HK-2 (cell line): ENCODE measurements around the gene C16orf92.

ENCODE experiments used
- DNase-seq: peaks from one replicate; pipeline ENCODE4 v3.0.0-alpha.2; 2018; ENCODE audit not compliant: unreplicated experiment

The C16orf92 gene

DNA sequence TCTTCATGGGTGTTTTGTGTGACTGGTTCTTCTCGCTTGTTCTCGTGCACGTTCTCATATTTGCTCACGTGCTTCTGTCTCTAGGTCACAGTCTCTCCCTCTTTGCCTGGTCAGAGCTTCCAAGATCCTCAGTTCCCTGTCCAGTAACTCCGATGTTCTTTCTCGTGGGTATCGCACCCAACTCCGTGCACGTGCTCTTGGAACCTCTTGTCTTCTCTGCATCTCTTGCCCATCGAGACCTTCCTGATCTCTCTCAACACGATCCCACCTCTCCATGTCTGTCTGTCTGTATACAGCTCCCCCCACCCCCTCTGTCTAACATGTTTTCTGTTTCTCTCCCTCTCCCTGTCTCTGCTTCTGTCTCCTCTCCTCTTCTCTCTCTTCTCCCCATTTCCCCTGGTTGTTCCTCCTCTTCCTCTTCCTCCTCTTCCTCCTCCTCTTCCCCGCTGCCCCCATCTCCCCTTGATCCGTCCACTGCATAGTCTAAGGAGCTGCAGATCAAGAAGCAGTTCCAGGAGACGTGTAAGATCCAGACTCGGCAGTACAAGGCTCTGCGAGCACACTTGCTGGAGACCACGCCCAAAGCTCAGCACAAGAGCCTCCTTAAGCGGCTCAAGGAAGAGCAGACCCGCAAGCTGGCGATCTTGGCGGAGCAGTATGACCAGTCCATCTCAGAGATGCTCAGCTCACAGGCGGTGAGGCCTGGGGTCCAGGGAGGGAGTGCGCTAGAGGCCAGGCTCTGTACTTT is 33.7 kb upstream of the C16orf92 start:
- DNase-seq = no peak

DNA sequence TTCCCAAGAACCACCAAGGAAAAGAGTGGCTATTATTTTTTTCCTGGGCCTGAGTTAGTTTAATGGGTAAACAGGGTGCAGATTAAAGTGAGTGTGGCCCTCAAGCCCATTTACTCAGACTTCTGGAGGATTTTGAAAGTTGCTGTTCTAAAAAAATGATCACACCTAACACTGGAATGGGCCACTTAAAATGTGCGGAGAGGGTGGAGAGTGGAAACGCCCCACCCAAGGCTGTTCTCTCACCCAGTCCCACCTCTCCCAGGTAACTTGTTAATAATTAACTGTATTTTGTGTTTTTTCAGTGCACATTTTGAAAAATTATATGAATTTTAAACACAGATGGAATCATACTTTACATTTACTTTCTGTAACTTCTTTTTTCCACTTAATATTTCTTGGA is 33.0 kb upstream of the C16orf92 start:
- DNase-seq = no peak

DNA sequence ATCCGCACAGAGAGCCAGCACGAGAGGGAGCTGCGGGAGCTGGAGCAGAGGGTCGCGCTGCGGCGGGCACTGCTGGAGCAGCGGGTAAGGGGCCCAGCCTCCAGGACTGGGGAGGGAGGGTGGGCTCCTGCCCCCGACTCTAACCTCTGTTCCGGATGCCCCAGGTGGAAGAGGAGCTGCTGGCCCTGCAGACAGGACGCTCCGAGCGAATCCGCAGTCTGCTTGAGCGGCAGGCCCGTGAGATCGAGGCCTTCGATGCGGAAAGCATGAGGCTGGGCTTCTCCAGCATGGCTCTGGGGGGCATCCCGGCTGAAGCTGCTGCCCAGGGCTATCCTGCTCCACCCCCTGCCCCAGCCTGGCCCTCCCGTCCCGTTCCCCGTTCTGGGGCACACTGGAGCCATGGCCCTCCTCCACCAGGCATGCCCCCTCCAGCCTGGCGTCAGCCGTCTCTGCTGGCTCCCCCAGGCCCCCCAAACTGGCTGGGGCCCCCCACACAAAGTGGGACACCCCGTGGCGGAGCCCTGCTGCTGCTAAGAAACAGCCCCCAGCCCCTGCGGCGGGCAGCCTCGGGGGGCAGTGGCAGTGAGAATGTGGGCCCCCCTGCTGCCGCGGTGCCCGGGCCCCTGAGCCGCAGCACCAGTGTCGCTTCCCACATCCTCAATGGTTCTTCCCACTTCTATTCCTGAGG is 32.0 kb upstream of the C16orf92 start:
- no peak for DNase-seq

DNA sequence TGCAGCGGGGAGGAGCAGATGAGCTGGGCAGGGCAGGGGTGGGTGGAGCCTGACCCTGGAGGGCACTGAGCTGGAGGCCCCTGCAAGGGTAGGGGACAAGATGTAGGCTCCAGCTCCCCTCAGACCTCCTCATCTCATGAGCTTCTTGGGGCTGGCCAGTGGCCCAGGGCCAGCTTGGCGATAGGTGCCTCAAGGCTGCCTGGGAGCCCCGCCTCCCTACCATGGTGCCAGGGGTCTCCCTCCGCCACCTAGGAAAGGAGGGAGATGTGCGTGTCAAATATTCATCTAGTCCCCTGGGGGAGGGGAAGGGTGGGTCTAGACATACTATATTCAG is 31.5 kb upstream of the C16orf92 start:
- DNase-seq = no peak

DNA sequence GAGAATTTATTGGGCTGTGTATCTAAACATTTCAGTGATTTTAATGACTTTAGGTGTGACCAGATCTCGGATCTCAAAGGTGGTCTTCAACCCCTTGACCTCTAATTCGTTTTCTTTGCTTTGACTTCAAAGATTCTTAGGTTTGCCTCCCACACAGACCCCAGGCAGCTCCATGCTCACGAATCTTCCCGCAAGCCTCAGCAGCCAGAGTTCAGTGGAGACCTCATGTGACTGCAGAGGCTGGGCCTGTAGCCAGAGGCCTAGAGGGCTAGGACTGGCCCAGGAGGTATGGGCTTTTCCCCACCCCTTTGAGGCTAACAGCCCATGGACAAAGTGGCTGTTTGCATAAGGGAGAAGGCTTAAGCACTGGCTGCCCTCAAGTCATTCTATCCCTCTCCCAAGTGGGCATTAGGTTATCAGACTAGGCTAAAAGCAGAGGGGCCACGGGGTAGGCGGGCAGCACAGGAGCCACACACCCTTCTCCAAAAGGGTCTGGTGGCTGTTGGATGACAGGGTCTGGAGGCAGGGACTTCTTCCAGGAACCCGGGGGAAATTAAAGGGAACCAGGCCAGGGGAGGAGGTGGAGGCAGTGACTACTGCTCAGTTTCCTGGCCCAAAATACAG is 30.5 kb upstream of the C16orf92 start:
- DNase-seq = no peak

DNA sequence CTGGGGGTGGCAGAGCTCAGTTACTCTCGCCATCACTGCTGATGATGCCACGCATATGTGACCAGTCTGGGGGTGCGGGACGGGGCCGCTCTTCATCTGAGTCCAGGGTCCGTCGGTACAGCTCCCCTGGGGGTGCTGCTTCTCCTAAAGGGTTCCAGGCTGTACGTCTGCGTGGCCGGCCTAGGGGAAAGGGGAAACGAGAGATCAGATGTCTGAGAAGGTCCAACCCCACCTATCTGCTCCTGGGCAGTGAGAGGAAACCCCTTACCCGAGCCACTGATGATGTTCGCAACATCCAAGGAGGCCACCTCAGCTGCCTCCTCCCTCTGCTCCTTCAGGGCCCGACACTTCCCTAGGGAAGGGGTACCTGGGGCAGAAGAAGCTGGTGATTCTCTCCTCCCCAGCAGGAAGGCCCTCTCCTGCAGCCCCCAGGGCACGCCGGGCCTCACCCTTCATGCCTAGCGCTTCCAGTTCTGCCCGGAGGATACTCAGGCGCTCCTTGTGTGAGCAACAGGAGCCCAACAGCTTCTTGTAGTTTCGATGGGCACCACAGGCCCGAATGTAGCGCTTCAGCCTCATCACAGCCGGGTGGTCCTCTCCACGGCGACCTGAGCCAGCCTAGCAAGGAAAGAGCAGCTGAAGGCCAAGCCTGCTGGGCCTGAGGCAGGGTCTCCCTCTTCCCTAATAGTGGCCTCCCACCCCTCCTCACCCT is 29.7 kb upstream of the C16orf92 start:
- DNase-seq = no peak

DNA sequence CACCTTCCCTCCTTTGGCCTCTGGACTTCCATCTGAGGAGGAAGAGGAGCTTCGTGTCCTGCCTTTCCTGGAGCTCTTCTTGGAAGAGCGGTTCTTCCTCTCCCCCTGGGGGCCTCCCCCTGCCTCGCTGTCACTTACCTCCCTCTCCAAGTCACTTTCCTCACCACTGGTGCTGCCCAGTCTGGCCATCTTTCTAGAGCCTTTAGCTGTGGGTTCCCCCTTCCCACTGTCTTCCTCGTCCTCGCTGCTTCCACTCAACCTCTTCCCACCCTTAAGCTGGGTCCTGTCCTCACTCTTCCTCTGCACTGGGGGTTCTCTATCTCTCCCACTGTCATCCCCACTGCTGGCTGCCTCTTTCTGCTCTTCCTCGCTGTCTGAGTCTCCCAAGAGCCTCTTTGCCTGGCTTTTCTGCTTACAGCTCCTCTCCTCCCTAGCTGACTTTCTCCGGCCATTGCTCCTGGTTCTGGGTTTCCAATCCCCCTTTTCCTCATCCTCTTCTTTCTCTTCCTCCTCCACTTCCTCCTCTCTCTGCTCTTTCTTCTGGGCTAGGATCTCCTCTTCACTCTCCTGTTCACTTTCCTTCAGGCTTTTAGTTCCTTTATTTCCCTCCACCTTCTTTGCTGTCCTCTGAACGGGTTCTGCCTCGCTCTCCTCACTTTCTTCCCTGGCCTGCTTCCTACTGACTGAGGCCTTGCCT is 28.9 kb upstream of the C16orf92 start:
- no peak for DNase-seq

DNA sequence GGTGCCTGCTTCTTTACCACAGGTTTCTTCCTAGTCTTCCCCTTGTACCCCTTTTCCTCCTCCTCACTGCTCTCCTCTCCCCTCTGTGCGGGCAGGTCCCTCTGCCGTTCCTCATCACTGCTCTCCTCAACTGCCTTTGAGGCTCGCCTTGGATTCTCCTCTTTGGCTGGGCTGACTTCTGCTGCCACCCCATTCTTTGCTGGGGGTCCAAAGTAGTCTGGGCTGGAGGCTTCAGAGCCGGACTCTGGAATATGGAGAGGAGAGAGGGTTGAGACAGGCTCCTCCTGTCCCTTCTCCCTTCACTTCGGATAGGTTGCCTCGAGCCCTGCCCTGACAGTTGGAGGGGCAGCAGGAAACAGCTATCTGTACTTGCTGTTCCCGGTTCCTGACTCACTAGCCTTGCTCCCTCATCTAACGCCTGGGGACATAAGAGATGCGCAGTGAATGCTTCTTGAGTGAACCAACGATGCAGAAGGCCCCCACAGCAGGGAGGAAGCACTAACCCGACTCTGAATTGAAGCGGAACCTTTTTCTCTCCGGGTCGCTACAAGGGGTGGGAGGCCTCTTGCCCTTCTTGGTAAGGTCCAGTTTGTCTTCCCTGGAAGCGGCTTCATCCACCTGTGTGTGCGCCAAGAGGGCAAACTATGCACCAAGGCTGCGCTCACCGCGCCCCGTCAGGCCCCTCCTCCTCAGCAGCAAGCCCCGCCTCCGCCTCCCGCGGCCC is 28.2 kb upstream of the C16orf92 start:
- no peak for DNase-seq

DNA sequence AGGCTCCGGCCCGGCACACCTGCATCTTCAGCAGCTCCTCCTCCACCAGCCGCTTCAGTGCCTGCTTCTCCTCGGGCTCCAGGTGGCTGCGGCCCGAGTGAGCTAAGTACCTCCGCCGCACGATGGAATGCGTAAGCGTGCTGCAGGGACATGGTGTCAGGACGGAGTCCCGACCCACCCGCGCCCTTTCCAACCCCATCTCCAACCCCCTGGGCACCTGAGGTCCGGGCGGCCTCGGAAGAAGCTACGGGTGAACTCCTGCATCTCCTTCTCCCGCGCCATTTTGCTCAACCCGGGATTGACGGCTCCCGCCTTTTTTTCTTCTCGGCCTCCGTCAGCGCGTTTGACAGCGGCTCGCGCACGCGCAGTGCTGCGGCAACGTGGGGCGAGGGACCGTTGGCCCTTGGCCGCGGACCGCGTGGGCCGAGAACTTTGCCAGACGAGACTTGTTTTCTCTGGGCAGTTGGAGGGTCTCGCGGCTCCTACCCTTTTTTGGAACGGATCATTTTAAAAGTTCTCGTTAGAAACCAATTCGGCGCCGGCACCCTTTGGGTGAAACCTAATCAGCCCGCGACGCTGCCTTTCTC is 27.6 kb upstream of the C16orf92 start, which contains the start of gene HIRIP3:
Gene HIRIP3, minus strand, starts transcription at position 294 of the 587 bp plus-strand sequence. Its CDS starts 12 bp downstream, at position 282.
- peak; percentile 78 for DNase-seq

DNA sequence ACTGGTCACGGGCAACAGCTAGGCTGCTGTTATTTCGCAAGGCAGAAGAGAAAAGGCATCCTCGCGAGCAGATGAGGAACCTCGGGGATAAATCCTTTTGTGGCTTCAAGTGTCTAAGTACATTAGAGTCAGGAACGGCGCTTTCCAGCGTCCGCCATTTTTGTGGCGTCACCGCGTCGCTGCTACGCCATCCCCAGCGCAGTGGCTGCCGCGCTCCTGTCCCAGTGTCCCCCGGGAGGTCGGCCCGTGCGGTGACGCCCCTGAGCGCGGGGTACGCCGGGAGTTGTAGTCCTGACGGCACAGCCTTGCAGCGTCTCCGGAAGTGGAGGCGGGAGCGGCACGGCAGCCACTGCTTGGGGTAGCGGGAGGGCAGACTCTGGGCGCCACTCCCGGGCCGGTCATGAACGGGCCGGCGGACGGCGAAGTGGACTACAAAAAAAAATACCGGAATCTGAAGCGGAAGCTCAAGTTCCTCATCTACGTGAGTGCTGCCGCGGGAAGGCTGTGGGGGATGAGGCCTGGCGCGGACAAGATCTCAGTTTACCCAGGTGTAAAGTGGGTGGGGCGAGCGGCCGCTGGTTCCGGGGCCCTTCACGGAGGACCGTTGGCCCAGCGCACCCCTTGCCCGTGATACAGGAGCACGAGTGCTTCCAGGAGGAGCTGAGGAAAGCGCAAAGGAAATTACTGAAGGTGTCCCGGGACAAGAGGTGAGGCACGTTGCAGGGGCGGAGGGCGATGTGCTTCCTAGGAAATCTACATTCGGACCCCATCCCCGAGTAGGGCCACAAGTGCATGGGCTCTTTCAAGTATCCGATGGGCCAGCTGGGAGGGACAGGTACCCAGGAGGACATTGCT is 26.9 kb upstream of the C16orf92 start, which contains the start of gene INO80E:
Gene INO80E, plus strand, starts transcription at position 331 of the 855 bp plus-strand sequence. Its CDS starts 70 bp downstream, at position 401.
- peak; percentile 94 for DNase-seq

DNA sequence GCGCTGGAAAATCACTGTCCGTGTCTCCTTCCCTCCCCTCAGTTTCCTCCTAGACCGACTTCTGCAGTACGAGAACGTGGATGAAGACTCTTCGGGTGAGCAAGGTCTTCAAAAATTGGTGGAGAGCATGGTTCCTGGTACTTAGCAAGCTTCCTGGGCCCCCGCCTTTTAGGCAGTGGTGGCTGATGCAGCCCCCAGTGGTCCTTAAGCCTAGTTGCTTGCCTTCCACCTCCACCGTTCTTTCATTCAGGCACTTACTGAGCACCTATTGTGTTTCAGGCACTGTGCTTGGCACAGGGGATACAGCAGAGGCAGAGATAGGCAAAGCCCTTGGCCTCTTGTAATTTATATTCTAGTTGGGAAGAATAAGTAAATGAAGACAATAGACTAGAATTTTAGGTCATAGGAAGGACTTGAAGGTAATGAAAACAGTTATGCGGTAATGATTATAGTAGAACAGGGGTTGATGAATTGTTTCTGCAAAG is 26.2 kb upstream of the C16orf92 start:
- no peak for DNase-seq

DNA sequence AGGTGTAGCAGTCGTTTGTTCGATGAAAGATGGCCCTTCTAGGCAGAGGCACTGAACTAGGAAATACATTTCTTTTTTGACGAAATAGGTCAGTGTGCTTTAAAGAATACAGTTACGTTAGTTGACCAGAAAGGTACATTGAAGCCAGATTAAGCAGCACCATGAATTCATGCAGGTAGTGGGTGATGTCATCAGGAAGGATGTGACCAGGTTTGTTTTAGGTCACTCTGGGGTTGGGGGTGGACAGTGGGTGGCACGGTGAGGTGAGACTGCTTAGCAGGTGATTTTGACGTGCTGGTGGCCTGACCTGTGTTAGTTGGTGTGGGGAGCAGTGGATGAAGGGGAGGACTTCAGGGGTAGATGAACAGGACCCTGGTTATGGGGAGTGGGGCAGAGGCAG is 23.4 kb upstream of the C16orf92 start:
- no peak for DNase-seq

DNA sequence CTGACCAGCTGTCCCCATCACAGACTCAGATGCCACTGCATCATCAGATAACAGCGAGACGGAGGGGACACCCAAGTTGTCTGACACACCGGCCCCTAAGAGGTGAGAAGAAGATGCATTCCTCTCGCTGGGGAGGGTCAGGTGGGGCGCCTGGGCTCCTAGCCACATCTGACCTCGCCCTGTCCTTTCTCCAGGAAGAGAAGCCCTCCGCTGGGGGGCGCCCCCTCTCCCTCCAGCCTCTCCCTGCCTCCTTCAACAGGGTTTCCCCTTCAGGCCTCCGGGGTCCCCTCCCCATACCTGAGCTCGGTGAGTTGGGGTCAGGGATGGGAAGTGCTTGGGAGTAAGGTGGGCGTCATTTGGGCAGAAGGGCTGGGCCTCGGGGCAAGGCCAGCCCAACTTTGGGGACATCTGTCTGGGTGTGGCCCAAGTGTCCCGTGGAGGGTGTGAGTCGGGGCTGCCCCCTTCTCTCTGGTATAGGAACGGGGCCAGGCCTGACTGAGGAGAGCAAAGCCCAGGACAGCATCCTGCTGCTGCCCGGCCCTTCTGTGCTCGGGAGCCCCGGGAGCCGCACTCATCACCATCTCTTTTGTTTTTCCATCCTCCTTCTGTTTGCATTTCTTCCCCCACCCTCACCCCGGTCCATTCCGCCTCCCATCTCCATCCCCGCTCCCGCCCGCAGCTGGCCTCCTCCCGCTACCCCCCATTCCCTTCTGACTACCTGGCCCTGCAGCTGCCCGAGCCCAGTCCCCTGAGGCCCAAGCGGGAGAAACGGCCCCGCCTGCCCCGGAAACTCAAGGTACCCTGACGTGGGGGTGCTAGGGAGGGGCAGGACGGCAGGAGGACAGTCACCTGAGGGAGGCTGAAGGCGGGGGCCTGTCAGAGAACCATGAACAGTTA is 22.0 kb upstream of the C16orf92 start:
- DNase-seq = no peak

DNA sequence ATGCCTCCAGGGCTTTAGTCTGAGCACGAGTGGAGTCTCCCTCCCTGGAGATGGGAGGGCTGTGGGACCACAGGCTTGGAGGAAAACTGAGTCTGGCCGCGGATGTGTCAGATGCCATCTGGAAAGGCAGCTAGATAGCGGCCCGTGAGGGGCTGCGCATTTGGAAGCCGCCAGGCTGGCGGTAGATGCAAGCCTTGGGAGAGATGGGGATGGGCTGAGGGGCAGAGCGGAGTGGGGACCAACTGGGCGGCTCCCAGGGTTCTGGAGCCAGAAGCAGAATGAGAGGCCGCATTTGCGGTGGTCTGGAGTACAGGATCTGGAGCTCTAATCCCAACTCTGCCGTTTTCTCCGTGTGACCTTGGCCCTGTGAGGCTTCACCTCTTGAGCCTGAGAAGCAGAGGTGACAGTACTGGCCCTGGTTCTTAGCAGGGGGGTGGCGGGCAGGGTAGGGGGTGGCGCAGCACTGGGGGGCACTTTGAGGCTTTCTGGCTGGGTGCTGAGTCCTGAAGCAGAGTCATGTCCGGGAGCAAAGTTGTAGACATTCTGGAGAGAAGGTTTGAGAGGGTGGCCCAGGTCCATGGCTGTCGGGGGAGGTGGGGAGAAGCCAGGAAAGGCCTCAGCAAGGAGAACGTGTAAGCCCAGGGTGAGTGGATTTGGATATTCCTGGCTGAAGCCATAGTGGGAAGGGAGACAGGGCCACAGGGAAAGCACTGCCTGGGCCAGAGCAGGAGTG is 20.2 kb upstream of the C16orf92 start:
- DNase-seq = no peak

DNA sequence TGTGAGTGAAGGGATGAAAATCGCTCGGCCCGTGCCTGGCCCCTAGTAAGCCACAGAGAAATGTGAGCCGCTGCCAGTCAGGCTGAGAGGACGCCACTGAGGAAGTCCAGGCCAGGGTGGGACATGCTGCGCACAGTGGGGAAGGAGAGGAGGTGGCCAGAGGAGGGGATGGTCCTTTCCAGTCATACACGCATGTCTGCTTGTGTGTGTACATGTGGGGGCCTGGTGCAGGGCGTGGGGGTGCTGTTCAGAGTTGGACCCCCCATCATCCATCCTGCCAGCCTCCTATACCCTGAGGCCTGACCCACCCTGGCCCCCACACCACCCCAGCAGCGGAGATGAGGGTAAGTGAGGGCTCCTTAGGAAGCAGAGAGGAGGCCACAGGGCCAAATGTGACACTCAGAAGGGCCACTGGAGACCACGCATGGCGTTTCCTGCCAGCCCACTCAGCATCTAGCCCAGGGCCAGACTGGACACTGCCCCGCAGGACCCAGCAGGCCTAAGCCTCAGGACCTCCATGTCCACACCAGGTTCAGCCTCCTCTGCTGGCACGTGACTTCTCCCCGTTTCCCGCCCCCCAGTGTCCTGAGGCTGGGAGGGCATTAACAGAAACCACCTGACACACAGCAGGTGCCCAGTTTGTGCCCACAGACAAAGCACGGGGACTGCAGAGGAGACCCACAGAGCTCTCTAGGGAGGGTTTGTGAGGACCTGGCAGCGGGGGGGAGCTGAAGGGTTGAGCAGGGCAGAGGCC is 19.2 kb upstream of the C16orf92 start:
- DNase-seq = no peak

DNA sequence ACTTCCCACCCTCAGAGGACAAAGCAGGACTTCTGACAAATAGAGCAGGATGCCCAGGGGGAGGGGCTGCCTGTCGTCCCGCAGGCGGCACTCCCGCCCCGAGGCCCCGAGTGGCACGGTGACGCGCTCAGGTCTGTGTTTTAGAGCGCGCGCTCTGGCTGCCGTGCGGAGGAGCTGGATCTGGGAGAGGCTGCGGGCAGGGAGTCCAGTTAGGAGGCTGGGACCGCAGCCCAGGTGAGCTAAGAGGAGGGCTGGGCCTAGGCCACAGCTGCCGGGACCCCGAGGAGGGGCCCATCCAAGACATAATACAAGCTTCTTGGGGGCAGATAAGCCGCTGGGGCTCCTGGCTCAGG is 18.6 kb upstream of the C16orf92 start:
- no peak for DNase-seq

DNA sequence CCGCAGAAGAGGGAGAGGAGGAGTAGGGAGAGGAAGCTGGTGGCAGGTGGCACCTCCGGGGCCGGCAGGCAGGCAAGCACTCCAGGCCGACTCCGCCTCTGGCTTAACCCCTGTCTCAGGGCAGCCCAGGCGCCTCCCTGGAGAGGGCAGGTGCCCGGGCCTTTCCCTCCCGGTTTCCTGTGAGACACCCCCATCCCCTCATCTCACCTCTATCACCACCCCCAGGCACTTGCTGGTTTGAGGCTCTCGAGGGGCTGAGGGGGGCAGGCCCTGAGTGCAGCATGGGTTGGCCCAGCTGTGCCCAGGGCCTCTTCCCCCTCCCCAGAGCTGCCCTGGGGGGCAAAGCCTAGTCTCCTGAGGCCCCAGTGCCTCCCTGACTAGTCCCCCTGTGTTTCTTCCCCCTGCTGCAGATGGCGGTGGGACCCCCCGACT is 18.2 kb upstream of the C16orf92 start:
- DNase-seq = no peak
